ENCODE results near the gene MSMP.

Gene MSMP

GRCh38 chr9:35717132-35717870, 36.8 kb downstream of the MSMP start:
- DNase-seq = no peak

- no peak for DNase-seq
Observed at GRCh38 chr9:35716230-35716629, 37.8 kb downstream of the MSMP start.

- DNase-seq = no peak
Observed at GRCh38 chr9:35714579-35715252, 39.4 kb downstream of the MSMP start.

- no peak for DNase-seq
Observed at GRCh38 chr9:35714123-35714522, 40.0 kb downstream of the MSMP start.

GRCh38 chr9:35713578-35713977, 40.5 kb downstream of the MSMP start:
- no peak for DNase-seq

GRCh38 chr9:35712762-35713400, 41.2 kb downstream of the MSMP start:
- DNase-seq = no peak

- DNase-seq = no peak
Observed at GRCh38 chr9:35711501-35712428, 42.3 kb downstream of the MSMP start.

GRCh38 chr9:35710818-35711500, 43.1 kb downstream of the MSMP start:
- no peak for DNase-seq

- no peak for DNase-seq
Observed at GRCh38 chr9:35708146-35708545, 45.9 kb downstream of the MSMP start.

- no peak for DNase-seq
Observed at GRCh38 chr9:35706951-35707350, 47.1 kb downstream of the MSMP start.

GRCh38 chr9:35705836-35706430, 48.1 kb downstream of the MSMP start:
- no peak for DNase-seq

GRCh38 chr9:35705372-35705771, 48.7 kb downstream of the MSMP start:
- DNase-seq = no peak

GRCh38 chr9:35703906-35704672, 50.0 kb downstream of the MSMP start:
- DNase-seq = no peak
